Measurements from ENCODE around the gene LDLRAP1. TPM values are rescaled to one million over a fixed set of nuclear protein-coding genes. Genes with fewer than 3 reads are reported as not detected.

LDLRAP1 gene
- total RNA-seq, 1 donor from 2014 or later: 22.3 TPM

DNA sequence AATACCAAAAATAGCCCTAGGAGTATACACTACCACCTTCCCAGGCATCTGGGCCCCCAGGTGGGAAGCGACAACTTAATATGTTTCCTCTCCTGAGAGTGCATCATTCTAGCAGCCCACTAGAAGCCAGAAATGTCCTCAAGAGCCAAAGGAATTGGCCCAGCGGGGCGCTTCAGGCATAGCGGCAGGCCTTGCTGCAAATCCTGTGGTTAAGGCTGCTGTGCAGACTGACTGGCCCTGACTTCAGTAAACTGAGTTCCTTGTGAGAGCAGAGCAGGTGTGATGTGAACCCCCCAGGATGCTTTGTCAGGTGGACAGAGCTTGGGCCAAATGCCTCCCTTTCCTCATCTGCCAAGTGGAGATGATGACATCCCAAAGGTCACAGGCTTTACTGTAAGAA lies 29.7 kb upstream of the LDLRAP1 start:
- no peaks in the 10 kb centered on the region for H3K27me3 ChIP-seq
- no peak for DNase-seq (ENCODE audit: extremely low spot score in 2 of 2)
- H3K4me1 ChIP-seq: no peaks in the 10 kb centered on the region
- intact Hi-C loops (cut with DNase I): no loop called here
- no peak overlapping the region for H3K4me3 ChIP-seq
- H3K36me3 ChIP-seq: no peaks in the 10 kb centered on the region
- TF ChIP-seq POLR2AphosphoS5 (IDR thresholded peaks at IDR 0.05; ENCODE audit: insufficient read depth in 1 of 2, low read depth in 1 of 2): no peak
- TF ChIP-seq, protein P1, sequence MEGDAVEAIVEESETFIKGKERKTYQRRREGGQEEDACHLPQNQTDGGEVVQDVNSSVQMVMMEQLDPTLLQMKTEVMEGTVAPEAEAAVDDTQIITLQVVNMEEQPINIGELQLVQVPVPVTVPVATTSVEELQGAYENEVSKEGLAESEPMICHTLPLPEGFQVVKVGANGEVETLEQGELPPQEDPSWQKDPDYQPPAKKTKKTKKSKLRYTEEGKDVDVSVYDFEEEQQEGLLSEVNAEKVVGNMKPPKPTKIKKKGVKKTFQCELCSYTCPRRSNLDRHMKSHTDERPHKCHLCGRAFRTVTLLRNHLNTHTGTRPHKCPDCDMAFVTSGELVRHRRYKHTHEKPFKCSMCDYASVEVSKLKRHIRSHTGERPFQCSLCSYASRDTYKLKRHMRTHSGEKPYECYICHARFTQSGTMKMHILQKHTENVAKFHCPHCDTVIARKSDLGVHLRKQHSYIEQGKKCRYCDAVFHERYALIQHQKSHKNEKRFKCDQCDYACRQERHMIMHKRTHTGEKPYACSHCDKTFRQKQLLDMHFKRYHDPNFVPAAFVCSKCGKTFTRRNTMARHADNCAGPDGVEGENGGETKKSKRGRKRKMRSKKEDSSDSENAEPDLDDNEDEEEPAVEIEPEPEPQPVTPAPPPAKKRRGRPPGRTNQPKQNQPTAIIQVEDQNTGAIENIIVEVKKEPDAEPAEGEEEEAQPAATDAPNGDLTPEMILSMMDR (IDR thresholded peaks at IDR 0.05): no peak
- TF ChIP-seq POLR2A (IDR thresholded peaks at IDR 0.05): no peak
- no peak overlapping the region for H3K27ac ChIP-seq
- no peaks in the 10 kb centered on the region for H3K9me3 ChIP-seq

DNA sequence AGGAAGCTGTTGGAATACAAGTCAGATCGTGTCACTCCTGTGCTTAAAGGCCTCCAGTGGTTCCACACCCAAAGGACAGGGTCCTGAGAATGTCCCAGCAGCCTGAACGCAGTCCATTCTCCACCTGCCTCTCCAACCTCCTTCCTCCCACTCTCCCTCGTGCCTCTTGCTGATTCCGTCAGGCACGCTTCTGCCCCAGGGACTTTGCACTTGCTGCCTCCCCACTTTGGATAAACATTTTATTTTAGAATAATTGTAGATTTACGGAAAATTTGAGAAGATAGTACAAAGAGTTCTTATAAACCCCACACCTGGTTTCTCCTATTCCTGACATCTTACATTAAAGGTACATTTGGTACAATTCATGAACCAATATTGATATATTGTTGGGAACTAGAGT lies 28.4 kb upstream of the LDLRAP1 start:
- TF ChIP-seq, protein P1 (IDR thresholded peaks at IDR 0.05): no peak
- TF ChIP-seq POLR2AphosphoS5 (IDR thresholded peaks at IDR 0.05; ENCODE audit: insufficient read depth in 1 of 2, low read depth in 1 of 2) (no peak), POLR2A (IDR thresholded peaks at IDR 0.05) (no peak)
- no peak overlapping the region for H3K27ac ChIP-seq

DNA sequence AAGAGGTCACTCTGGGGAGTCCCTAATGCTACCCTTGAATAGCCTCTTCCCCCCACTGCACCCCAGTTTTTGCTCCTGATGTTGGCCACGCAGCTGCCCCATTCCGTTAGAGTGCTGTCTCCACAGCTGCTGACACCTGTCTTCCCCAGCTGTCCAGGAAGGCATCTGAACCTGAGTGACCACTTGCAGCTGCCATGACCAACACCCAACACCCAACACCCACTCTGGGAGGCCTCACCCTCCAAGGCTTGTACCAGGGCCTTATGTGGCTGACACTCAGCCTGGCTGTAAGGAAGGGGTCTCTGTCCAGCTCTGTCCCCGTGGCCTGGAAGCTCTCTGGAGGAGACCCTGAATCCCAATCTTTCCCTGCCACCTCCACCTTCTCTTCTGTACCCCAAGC lies 26.7 kb upstream of the LDLRAP1 start:
- Histone ChIP-seq H3K27me3 (no peaks in the 10 kb centered on the region), H3K4me3 (no peak overlapping the region), H3K9me3 (no peaks in the 10 kb centered on the region), H3K4me1 (no peaks in the 10 kb centered on the region), H3K27ac (no peak overlapping the region), H3K36me3 (no peaks in the 10 kb centered on the region)
- intact Hi-C loops (cut with DNase I): no loop called here
- no peak for DNase-seq (ENCODE audit: extremely low spot score in 2 of 2)
- TF ChIP-seq, protein P1 (IDR thresholded peaks at IDR 0.05): no peak
- no peak for TF ChIP-seq POLR2A (IDR thresholded peaks at IDR 0.05)
- no peak for TF ChIP-seq POLR2AphosphoS5 (IDR thresholded peaks at IDR 0.05; ENCODE audit: insufficient read depth in 1 of 2, low read depth in 1 of 2)

More for the DNA sequence above, 28.4 kb upstream of the LDLRAP1 start:
- no peak for DNase-seq (ENCODE audit: extremely low spot score in 2 of 2)
- Histone ChIP-seq H3K9me3 (no peaks in the 10 kb centered on the region), H3K4me3 (no peak overlapping the region), H3K4me1 (no peaks in the 10 kb centered on the region), H3K36me3 (no peaks in the 10 kb centered on the region), H3K27me3 (no peaks in the 10 kb centered on the region)
- intact Hi-C loops (cut with DNase I): no loop called here

DNA sequence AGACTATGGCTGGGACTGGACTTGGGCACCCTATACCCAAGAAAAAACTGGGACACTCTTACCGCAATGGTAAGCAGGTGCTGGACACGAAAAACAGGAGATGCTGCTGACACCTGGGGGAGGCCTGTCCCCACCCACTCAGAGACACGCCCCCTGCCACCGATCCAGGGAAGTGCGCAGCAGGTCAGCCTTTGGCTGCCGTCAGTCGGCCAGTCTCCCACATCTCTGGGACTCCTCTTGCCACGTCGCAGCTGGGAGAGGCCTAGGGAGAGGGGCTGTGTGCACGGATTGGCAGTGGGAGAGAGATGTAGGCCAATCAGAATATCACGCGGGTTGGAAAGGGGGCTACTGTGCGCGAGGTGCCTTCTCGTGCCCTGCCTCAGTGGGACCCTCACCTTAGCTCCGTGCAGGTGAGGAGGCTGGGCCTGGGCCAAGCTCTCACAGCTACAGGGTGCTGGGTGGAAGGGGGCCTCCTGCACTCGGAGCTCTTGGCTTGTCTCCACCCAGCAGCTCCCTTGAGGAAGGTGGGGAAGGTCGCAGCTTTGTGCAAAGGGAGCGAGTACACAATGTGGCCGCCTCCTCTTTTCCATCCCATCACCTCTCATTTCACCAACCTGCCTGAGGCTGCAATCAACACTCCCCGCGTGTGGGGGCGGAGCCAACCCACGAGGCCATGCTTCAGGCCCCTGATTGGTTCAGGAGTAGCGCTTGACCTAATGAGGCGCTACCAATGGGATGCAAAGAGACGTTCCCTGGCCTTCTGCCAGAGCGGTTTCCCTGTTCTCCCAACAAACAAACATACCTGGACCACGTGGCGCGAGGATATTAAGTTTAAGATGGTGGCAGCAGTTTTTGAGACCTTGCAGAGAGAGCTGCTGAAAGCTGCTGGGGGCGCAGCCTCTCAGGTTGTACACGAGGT lies 25.7 kb upstream of the LDLRAP1 start:
- H3K27ac ChIP-seq: no peak overlapping the region
- intact Hi-C loops (cut with DNase I): no loop called here
- TF ChIP-seq, protein P1 (IDR thresholded peaks at IDR 0.05): no peak
- no peak for TF ChIP-seq POLR2AphosphoS5 (IDR thresholded peaks at IDR 0.05; ENCODE audit: insufficient read depth in 1 of 2, low read depth in 1 of 2)
- TF ChIP-seq POLR2A (IDR thresholded peaks at IDR 0.05): no peak
- no peaks in the 10 kb centered on the region for H3K36me3 ChIP-seq
- no peak overlapping the region for H3K4me3 ChIP-seq
- no peaks in the 10 kb centered on the region for H3K9me3 ChIP-seq
- no peaks in the 10 kb centered on the region for H3K27me3 ChIP-seq
- no peaks in the 10 kb centered on the region for H3K4me1 ChIP-seq
- DNase-seq (ENCODE audit: extremely low spot score in 2 of 2): no peak

DNA sequence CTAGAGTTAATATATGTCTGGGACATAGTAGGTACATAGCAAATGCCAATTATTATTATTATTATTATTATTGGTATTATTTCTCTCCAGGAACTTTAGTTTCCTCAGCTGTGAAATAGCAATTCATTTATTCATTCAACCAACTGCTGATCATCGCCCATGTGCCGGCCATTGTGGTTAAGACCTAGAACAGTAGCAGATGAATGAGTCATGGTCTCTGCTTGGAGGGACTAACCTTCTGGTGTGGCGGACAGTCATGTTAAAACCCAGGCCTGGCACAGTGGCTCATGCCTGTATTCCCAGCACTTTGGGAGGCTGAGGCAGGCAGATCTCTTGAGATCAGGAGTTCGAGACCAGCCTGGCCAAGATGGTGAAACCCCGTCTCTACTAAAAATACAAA lies 23.8 kb upstream of the LDLRAP1 start:
- no peak for DNase-seq (ENCODE audit: extremely low spot score in 2 of 2)
- no peaks in the 10 kb centered on the region for H3K4me1 ChIP-seq
- no peaks in the 10 kb centered on the region for H3K36me3 ChIP-seq
- intact Hi-C loops (cut with DNase I): loop anchor here (10.0 kb wide), 1 partner anchor 105 kb away; no protein-coding TSS in a partner anchor
- H3K9me3 ChIP-seq: no peaks in the 10 kb centered on the region
- H3K27me3 ChIP-seq: no peaks in the 10 kb centered on the region
- H3K4me3 ChIP-seq: no peak overlapping the region
- no peak overlapping the region for H3K27ac ChIP-seq
- TF ChIP-seq, protein P1 (IDR thresholded peaks at IDR 0.05): no peak
- TF ChIP-seq POLR2A (IDR thresholded peaks at IDR 0.05) (no peak), POLR2AphosphoS5 (IDR thresholded peaks at IDR 0.05; ENCODE audit: insufficient read depth in 1 of 2, low read depth in 1 of 2) (no peak)

Measured in vagina (tissue), 2 donors.